A549 (cell line): Measurements from ENCODE around the gene INSC. TPM values are rescaled to one million over a fixed set of nuclear protein-coding genes. Genes with fewer than 3 reads are reported as not detected.

Source experiments
- ATAC-seq, 2 experiments: fragments of 200-7000 bp in 1 of 2; fragments of >200 bp in 1 of 2; cut with Nextera tagmentation in 1 of 2; cut with Tn5 transposase in 1 of 2; 3 replicates each; pipeline versions ENCODE4 v1.8.0 to v1.9.1; 2018 to 2020; ENCODE audit warnings: mild to moderate bottlenecking in 1 of 2, moderate library complexity in 1 of 2
- CTCF ChIA-PET: fragments of 300-600 bp; sonication (Branson Sonifier 250); formaldehyde crosslinking; extraction: SDS; loops from one replicate; lab custom pipeline; 2021; ENCODE audit warnings: antibody characterized with exemption, inconsistent platforms; lab: Yijun Ruan, JAX
- POLR2A ChIA-PET: fragments of 350-600 bp; formaldehyde crosslinking; extraction: SDS; loops from one replicate; lab custom pipeline; 2021; ENCODE audit warnings: antibody characterized with exemption, inconsistent platforms; lab: Yijun Ruan, JAX
- DNase-seq, 2 experiments: peaks; one replicate each; pipeline versions ENCODE4 v3.0.0 to v3.0.0-alpha.2; 2011 to 2016; ENCODE audit warnings: low read depth in 1 of 2, low spot score in 1 of 2
- FAIRE-seq: peaks from 2 replicates; lab custom pipeline; 2011; peaks lifted over from hg19 to GRCh38; lab: Jason Lieb, UNC
- H3K27ac ChIP-seq, 2 experiments: fragments of >200 bp; sonication (Bioruptor Twin); formaldehyde crosslinking; 3 replicates each; pipeline ENCODE4 v1.5.1; 2016 to 2017
- H3K4me1 ChIP-seq: fragments of >200 bp; sonication (Bioruptor Twin); formaldehyde crosslinking; 3 replicates; pipeline ENCODE4 v1.6.1; 2016
- H3K4me2 ChIP-seq: fragments of >200 bp; sonication (Bioruptor Twin); formaldehyde crosslinking; 3 replicates; pipeline ENCODE4 v1.6.1; 2016
- H3K4me3 ChIP-seq: fragments of >200 bp; sonication (Bioruptor Twin); formaldehyde crosslinking; 3 replicates; pipeline ENCODE4 v1.5.1; 2016
- H3K9me3 ChIP-seq: fragments of >200 bp; sonication (Bioruptor Twin); formaldehyde crosslinking; 3 replicates; pipeline ENCODE4 v1.6.1; 2016
- BHLHE40 ChIP-seq: IDR thresholded peaks from 2 replicates; pipeline ENCODE4 v1.6.1; 2012; ENCODE audit warnings: low read depth, low read length, inconsistent platforms
- CBX2 ChIP-seq: fragments of 200-600 bp; sonication (generic); IDR thresholded peaks from 2 replicates; pipeline ENCODE4 v1.6.1; 2016; ENCODE audit warnings: low read depth, mild to moderate bottlenecking, borderline replicate concordance
- CBX8 ChIP-seq: fragments of 200-600 bp; sonication (generic); IDR thresholded peaks from 2 replicates; pipeline ENCODE4 v1.6.1; 2016
- CHD2 ChIP-seq: fragments of 150-350 bp; IDR thresholded peaks from 2 replicates; pipeline ENCODE4 v1.6.1; 2014; ENCODE audit warnings: low read length; ENCODE audit not compliant: partially characterized antibody
- EHMT2 ChIP-seq: fragments of 200-600 bp; sonication (generic); IDR thresholded peaks from 2 replicates; pipeline ENCODE4 v1.6.1; 2016; ENCODE audit warnings: antibody characterized with exemption, low read depth, mild to moderate bottlenecking, moderate library complexity
- EP300 ChIP-seq, 2 experiments: fragments of >200 bp; sonication (Bioruptor Twin); formaldehyde crosslinking; IDR thresholded peaks; 2 replicates in 1 of 2; 3 replicates in 1 of 2; pipeline ENCODE4 v1.6.1; 2016 to 2017
- ESRRA ChIP-seq: fragments of 150-350 bp; IDR thresholded peaks from 2 replicates; pipeline ENCODE4 v1.6.1; 2014; ENCODE audit warnings: mild to moderate bottlenecking, low read length, borderline replicate concordance
- FOSB ChIP-seq: fragments of 250-450 bp; sonication (Bioruptor Pico); IDR thresholded peaks from 2 replicates; pipeline ENCODE4 v1.5.0; 2020; ENCODE audit warnings: mild to moderate bottlenecking, moderate library complexity
- FOXS1 ChIP-seq: fragments of 250-450 bp; sonication (Bioruptor Pico); IDR thresholded peaks from 2 replicates; pipeline ENCODE4 v1.5.0; 2020; ENCODE audit warnings: mild to moderate bottlenecking, moderate library complexity
- HEYL ChIP-seq: fragments of 250-450 bp; sonication (Bioruptor Pico); IDR thresholded peaks from 2 replicates; pipeline ENCODE4 v1.8.0; 2021; ENCODE audit warnings: mild to moderate bottlenecking, moderate library complexity
- HOXB13 ChIP-seq: fragments of 250-450 bp; sonication (Bioruptor Pico); IDR thresholded peaks from 2 replicates; pipeline ENCODE4 v1.5.0; 2020; ENCODE audit warnings: low read depth, mild to moderate bottlenecking, moderate library complexity
- HOXB5 ChIP-seq: fragments of 250-450 bp; sonication (Bioruptor Pico); IDR thresholded peaks from 2 replicates; pipeline ENCODE4 v1.5.0; 2020; ENCODE audit warnings: mild to moderate bottlenecking, moderate library complexity
- KDM1A ChIP-seq: fragments of 200-600 bp; sonication (generic); IDR thresholded peaks from 2 replicates; pipeline ENCODE4 v1.6.1; 2016; ENCODE audit warnings: low read depth, mild to moderate bottlenecking
- KDM5A ChIP-seq: fragments of 200-600 bp; sonication (generic); IDR thresholded peaks from 2 replicates; pipeline ENCODE4 v1.6.1; 2016; ENCODE audit warnings: antibody characterized with exemption, mild to moderate bottlenecking
- MAFK ChIP-seq: fragments of 450-650 bp; IDR thresholded peaks from 2 replicates; pipeline ENCODE4 v1.6.1; 2014; ENCODE audit not compliant: partially characterized antibody
- MAZ ChIP-seq: fragments of 150-350 bp; IDR thresholded peaks from 2 replicates; pipeline ENCODE4 v1.6.1; 2014; ENCODE audit warnings: antibody characterized with exemption, low read depth, low read length, borderline replicate concordance
- NFE2L2 ChIP-seq: fragments of 150-350 bp; conservative IDR thresholded peaks from 2 replicates; pipeline ENCODE4 v1.6.1; 2014; ENCODE audit warnings: low read length
- NR3C1 ChIP-seq: fragments of >200 bp; sonication (Bioruptor Twin); formaldehyde crosslinking; IDR thresholded peaks from 3 replicates; pipeline ENCODE4 v1.6.1; 2017
- POLR2AphosphoS2 ChIP-seq: conservative IDR thresholded peaks from 2 replicates; pipeline ENCODE4 v1.6.1; 2012; ENCODE audit warnings: low read length, improper control_type of control experiment, inconsistent platforms
- RARB ChIP-seq: fragments of 250-450 bp; sonication (Bioruptor Pico); IDR thresholded peaks from 2 replicates; pipeline ENCODE4 v1.8.0; 2021; ENCODE audit warnings: mild to moderate bottlenecking, moderate library complexity
- SREBF2 ChIP-seq: fragments of 450-650 bp; IDR thresholded peaks from 2 replicates; pipeline ENCODE4 v1.6.1; 2014; ENCODE audit warnings: mild to moderate bottlenecking, moderate library complexity
- TFCP2L1 ChIP-seq: fragments of 250-450 bp; sonication (Bioruptor Pico); IDR thresholded peaks from 2 replicates; pipeline ENCODE4 v1.5.0; 2021; ENCODE audit warnings: mild to moderate bottlenecking
- TP53 ChIP-seq: fragments of 250-450 bp; sonication (Bioruptor Pico); IDR thresholded peaks from 2 replicates; pipeline ENCODE4 v1.5.0; 2021; ENCODE audit warnings: mild to moderate bottlenecking, moderate library complexity
- ZC3H11A ChIP-seq: fragments of 450-650 bp; IDR thresholded peaks from 2 replicates; pipeline ENCODE4 v1.6.1; 2014; ENCODE audit warnings: antibody characterized with exemption, mild to moderate bottlenecking
- ZFP36 ChIP-seq: fragments of 450-650 bp; IDR thresholded peaks from 2 replicates; pipeline ENCODE4 v1.6.1; 2014; ENCODE audit warnings: borderline replicate concordance; ENCODE audit not compliant: partially characterized antibody
- ZNF302 ChIP-seq: fragments of 250-450 bp; sonication (Bioruptor Pico); IDR thresholded peaks from 2 replicates; pipeline ENCODE4 v1.9.0; 2021; ENCODE audit warnings: inconsistent platforms, mild to moderate bottlenecking, moderate library complexity
- ZSCAN20 ChIP-seq: fragments of 250-450 bp; sonication (Bioruptor Pico); IDR thresholded peaks from 2 replicates; pipeline ENCODE4 v1.8.0; 2022; ENCODE audit warnings: mild to moderate bottlenecking, moderate library complexity
- WGBS: methylation state at CpG from one replicate; pipeline ENCODE4 v1.1.6; 2017; ENCODE audit errors: missing lambda C conversion rate; 5-methylcytosine and 5-hydroxymethylcytosine counted together
- polyA plus RNA-seq, 4 experiments: library from polyadenylated mRNA; depleted of rRNA in 3 of 4; stranded (reverse); fragments of >200 nt; fragmentation: RNase III in 1 of 4; extraction: RNeasy Plus Mini Kit Qiagen cat#74134 plus additional on column Dnase treatment in 1 of 4; gene quantifications; 2 replicates in 3 of 4; 3 replicates in 1 of 4; pipeline ENCODE4 v1.2.3, GENCODE V29; 2011 to 2017
- TF ChIP-seq, protein P1 (sequence below): IDR thresholded peaks from 2 replicates; pipeline ENCODE4 v1.6.1; 2012
- TF ChIP-seq, protein P2 (sequence below): IDR thresholded peaks from 2 replicates; pipeline ENCODE4 v1.6.1; 2012

INSC gene
- polyA plus RNA-seq, 2 of the 4 experiments (the other 2 are of a cell fraction): not detected

DNA sequence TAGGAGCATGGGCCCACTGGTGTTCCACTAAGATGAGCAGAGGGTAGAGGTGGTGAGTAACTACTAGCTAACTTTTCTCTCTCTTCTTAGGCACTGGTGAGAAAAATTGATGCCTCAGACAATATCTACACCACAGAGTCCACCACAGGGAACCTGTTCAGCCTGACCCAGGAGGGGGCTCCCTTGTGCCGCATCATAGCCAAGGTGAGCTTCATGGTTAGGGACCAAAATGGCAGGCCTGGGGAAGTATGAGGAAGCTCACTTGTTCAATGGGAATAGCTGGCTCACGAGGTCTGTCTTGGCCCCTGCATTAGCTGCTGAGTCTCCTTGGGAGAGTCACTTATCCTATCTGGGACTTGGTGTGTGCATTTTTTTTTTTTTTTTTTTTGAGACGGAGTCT lies 75.9 kb downstream of the INSC start:
- POLR2A ChIA-PET: no interaction called here
- H3K27ac ChIP-seq: no peak overlapping the region
- H3K4me2 ChIP-seq: no peak overlapping the region
- no peak for FAIRE-seq
- CTCF ChIA-PET: interaction anchor here (0.7 to 1.7 kb wide), 3 partner anchors 9 to 217 kb away, joined by 3 to 6 read pairs (median 3); no protein-coding TSS in a partner anchor
- no peak overlapping the region for H3K4me3 ChIP-seq
- no peak for ATAC-seq
- 62% methylated on average over 3 of the region's 3 CpGs for WGBS
- DNase-seq: no peak
- no peak for TF ChIP-seq KDM1A
- H3K9me3 ChIP-seq: no peaks in the 10 kb centered on the region
- peaks cover 14% of the 10 kb centered on the region for H3K4me1 ChIP-seq

DNA sequence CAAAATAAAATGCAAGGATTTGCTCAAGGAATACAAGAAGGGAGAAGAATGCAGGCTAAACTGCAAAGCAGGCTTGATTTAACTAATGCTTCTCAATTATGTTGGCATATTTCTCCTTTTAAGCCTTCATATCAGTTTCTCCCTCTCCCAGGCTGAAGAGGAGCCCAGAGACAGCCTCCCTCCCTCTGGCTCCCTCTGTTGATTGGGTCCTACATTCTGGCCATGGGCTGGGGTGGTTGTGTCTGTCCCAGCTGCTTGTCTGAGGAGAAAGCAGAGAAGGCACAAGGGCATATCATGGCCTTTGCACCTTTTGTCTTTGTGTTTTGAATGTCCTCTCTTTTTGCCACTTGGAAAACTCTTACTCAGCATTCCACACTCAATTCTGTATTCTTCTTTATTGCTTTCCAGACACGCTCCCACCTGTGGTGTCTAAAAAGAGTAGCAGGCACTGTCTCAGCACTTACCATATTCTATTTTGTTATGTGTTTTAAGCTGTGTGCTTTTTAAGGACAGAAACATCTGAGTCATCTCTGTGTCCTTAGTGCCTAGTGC lies 77.4 kb downstream of the INSC start:
- WGBS: 76% methylated on average over 1 of the region's 1 CpG
- H3K27ac ChIP-seq: no peak overlapping the region
- FAIRE-seq (no peak), DNase-seq (no peak), ATAC-seq (no peak)
- H3K9me3 ChIP-seq: no peaks in the 10 kb centered on the region
- ChIA-PET CTCF (no interaction called here), POLR2A (no interaction called here)
- no peak overlapping the region for H3K4me3 ChIP-seq
- H3K4me1 ChIP-seq: peaks cover 27% of the 10 kb centered on the region
- no peak overlapping the region for H3K4me2 ChIP-seq
- peak; percentile 23 for TF ChIP-seq MAFK
- TF ChIP-seq KDM1A: no peak

DNA sequence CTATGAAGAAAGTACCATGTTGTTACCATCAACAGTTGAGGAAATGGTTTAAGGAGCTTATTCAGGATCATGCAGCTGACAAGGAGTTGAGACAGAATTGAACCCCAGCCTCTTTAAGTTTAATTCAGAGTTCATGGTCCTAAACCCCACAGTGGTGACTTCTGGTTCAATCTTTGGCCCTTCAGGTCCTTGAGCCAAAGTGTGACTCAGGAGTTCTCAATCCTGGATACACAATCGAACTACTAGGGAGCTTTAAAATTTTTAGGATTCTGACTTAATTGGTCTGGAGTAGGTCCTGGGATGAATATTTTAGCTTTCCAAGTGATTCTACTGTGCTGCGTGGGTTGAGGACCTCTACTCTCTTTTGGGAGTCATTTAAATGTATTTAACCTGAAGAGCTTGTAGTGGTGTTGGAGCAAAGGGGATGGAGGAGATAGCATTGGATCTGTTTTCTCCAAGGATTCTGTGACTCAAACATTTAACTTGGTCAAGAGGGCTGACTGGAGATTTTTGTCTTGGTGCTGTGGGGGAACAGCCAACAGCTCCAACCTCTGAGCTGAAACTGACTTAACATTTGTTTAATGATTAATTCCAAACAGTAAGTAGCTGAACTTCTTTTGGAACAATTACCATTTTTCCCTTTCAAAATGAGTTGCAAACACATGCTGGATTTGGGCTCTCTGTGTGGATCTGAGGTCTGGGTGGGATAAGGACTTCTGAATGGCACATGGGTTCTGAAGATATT lies 80.1 kb downstream of the INSC start:
- no peak for TF ChIP-seq ZNF302 (CRISPR knock-in tag)
- no peak for TF ChIP-seq MAFK
- no peak for TF ChIP-seq HOXB13 (CRISPR knock-in tag)
- TF ChIP-seq KDM5A: no peak
- TF ChIP-seq MAZ: no peak
- TF ChIP-seq EHMT2: no peak
- no peak for TF ChIP-seq KDM1A
- TF ChIP-seq, protein P1, sequence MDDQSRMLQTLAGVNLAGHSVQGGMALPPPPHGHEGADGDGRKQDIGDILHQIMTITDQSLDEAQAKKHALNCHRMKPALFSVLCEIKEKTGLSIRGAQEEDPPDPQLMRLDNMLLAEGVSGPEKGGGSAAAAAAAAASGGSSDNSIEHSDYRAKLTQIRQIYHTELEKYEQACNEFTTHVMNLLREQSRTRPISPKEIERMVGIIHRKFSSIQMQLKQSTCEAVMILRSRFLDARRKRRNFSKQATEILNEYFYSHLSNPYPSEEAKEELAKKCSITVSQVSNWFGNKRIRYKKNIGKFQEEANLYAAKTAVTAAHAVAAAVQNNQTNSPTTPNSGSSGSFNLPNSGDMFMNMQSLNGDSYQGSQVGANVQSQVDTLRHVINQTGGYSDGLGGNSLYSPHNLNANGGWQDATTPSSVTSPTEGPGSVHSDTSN: no peak
- TF ChIP-seq ZFP36: no peak
- no peak for TF ChIP-seq BHLHE40
- no peak for TF ChIP-seq CBX8
- TF ChIP-seq TP53 (CRISPR knock-in tag): no peak
- ATAC-seq: peak; percentile 32 to 46; a peak in 3 of 6 replicates

DNA sequence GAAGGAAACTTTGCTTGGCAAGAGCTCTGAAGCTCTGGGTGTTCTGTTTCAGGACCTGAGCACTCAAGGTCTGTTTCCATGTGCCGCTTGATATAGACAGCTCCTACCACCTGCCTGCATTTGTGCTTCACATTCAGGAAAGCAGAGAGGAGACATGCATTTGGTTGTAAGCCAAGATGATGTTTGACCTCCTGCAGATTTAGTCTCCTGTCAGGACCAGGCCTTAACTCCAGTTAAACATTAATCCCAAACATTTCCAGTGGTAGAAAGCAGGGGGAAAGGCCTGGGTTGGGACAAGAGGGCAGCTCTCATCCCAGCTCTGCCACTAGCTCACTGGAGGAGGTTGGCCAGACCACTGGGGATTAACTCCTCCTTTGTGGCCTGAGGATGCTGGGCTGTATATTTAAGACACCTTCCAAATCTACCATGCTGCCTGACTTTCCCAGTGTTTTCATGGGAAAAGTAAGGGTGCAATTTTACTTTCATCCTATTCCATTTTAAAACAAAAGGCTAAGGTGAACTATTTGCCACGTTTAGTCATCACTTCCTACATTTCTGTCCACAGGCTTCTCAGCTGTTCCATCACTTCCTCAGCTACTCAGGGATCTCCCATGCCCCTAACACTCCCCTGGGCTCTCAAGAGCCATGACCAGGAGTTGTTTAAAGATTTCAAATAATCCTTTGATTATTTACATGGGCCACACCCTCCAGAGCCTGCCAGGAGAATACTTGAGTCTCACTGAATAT lies 80.9 kb downstream of the INSC start:
- peak in 1 of 2 experiments; percentile 29 for DNase-seq
- Histone ChIP-seq H3K4me2 (peak overlapping the region; percentile 54), H3K27ac (peak overlapping the region; percentile 51 to 67; a peak in 5 of 6 replicates), H3K4me1 (peaks cover 37% of the 10 kb centered on the region), H3K9me3 (no peaks in the 10 kb centered on the region), H3K4me3 (no peak overlapping the region)
- WGBS: 21% methylated on average over 2 of the region's 2 CpGs
- TF ChIP-seq CHD2: no peak
- TF ChIP-seq EP300 (IDR thresholded peaks at IDR 0.05): no peak
- no peak for TF ChIP-seq RARB
- TF ChIP-seq SREBF2: no peak
- no peak for TF ChIP-seq NFE2L2
- TF ChIP-seq HOXB5 (CRISPR knock-in tag): no peak
- TF ChIP-seq ZC3H11A: no peak
- TF ChIP-seq NR3C1: no peak
- no peak for TF ChIP-seq HEYL (CRISPR knock-in tag)
- no peak for TF ChIP-seq FOXS1 (CRISPR knock-in tag)
- no peak for TF ChIP-seq CBX2
- TF ChIP-seq, protein P2, sequence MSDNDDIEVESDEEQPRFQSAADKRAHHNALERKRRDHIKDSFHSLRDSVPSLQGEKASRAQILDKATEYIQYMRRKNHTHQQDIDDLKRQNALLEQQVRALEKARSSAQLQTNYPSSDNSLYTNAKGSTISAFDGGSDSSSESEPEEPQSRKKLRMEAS: no peak
- TF ChIP-seq FOSB: no peak
- TF ChIP-seq ZNF302 (CRISPR knock-in tag): no peak
- no peak for TF ChIP-seq ESRRA
- TF ChIP-seq KDM5A: no peak
- no peak for TF ChIP-seq ZSCAN20
- TF ChIP-seq POLR2AphosphoS2: no peak
- TF ChIP-seq TFCP2L1 (CRISPR knock-in tag): no peak
- FAIRE-seq: no peak
- POLR2A ChIA-PET: no interaction called here
- CTCF ChIA-PET: interaction anchor here (0.6 to 1.6 kb wide), 5 partner anchors 14 to 1332 kb away, joined by 3 to 4 read pairs (median 3); no protein-coding TSS in a partner anchor
- ATAC-seq: peak; percentile 45 to 80; a peak in 4 of 6 replicates

More for the DNA sequence above, 80.1 kb downstream of the INSC start:
- H3K4me3 ChIP-seq: no peak overlapping the region
- 18% methylated on average over 2 of the region's 2 CpGs for WGBS
- H3K4me2 ChIP-seq: peak overlapping the region; percentile 54
- FAIRE-seq: no peak
- H3K27ac ChIP-seq: peak overlapping the region; percentile 40 to 67; a peak in 4 of 6 replicates
- CTCF ChIA-PET: interaction anchor here (0.6 to 1.6 kb wide), 5 partner anchors 14 to 287 kb away, joined by 3 to 4 read pairs (median 3); no protein-coding TSS in a partner anchor
- no peak for DNase-seq
- H3K9me3 ChIP-seq: no peaks in the 10 kb centered on the region
- H3K4me1 ChIP-seq: peaks cover 34% of the 10 kb centered on the region
- POLR2A ChIA-PET: no interaction called here
